ENCODE data around the gene GP9. TPM values are rescaled to one million over a fixed set of nuclear protein-coding genes. Genes with fewer than 3 reads are reported as not detected.
"Not testable (repeated sequence)": the region's sequence is repeated elsewhere in the genome, so short reads cannot be mapped to it uniquely, and the experiment has no call there.

Gene GP9
- total and polyA plus RNA-seq, 9 of the 15 experiments (the other 6 are each of a cell fraction or from before 2014, with no cell fraction given), result not detected

DNA sequence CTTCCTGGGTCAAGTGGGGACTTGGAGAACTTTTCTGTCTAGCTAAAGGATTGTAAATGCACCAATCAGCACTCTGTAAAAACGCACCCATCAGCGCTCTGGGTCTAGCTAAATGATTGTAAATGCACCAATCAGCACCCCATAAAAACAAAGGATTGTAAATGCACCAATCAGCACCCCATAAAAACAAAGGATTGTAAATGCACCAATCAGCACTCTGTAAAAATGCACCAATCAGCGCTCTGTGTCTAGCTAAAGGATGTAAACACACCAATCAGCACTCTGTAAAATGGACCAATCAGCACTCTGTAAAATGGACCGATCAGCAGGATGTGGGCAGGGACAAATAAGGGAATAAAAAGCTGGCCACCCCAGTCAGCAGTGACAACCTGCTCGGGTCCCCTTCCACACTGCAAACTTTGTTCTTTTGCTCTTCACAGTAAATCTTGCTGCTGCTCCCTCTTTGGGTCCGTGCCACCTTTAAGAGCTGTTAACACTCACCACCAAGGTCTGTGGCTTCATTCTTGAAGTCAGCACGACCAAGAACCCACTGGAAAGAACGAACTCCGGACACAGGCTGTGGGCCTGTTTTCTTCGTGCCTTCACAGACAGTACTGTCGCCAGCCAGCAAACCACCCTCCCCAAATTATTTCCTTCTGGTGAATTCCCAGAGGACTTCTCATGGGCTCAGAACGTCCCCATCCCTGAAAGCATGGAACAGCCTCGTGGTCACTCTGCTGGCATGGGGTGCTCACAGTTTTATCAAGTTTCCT, 8.9 kb downstream of the GP9 start:
- WGBS (ENCODE audit: insufficient coverage, low coverage, missing lambda C conversion rate), result 42% methylated on average over 13 of the region's 13 CpGs
- 0 out of 2 replicates have a peak overlapping the region, but pooled peaks have one; percentile 23 for H2AFZ ChIP-seq (ENCODE audit: low read depth, low read length)
- H3K27me3 ChIP-seq (ENCODE audit: control insufficient read depth in 2 of 2, insufficient read depth in 2 of 2, low read length in 2 of 2); H3K4me2 ChIP-seq (ENCODE audit: insufficient read depth, low read length); H3K9me3 ChIP-seq (replicated peaks; ENCODE audit: control insufficient read depth, insufficient read depth, low read depth, low read length); H3K36me3 ChIP-seq (ENCODE audit: control insufficient read depth, insufficient read depth, low read length); H3K9ac ChIP-seq (ENCODE audit: insufficient read depth in 1 of 2, low read depth in 2 of 2, low read length in 2 of 2); H3K79me2 ChIP-seq (ENCODE audit: control insufficient read depth, insufficient read depth, low read length); DNase-seq (ENCODE audit: extremely low read depth in 1 of 4, low spot score in 3 of 4); ATAC-seq; intact Hi-C loops (cut with micrococcal nuclease); BruUV-seq (replicated peaks); H3K9me1 ChIP-seq (ENCODE audit: control insufficient read depth, insufficient read depth, low read length); in situ Hi-C loops (cut with MboI); H3K4me1 ChIP-seq (replicated peaks in 1 of 2; ENCODE audit: control insufficient read depth in 2 of 2, insufficient read depth in 2 of 2, low read length in 2 of 2); H4K20me1 ChIP-seq (replicated peaks; ENCODE audit: control insufficient read depth, insufficient read depth, low read length); CTCF ChIA-PET (ENCODE audit: low intra/inter-chr PET ratio); H3K27ac ChIP-seq (ENCODE audit: extremely low read depth, low read depth, low read length); H3K4me3 ChIP-seq: not testable (repeated sequence)
- POLR2A ChIA-PET, result interaction anchor here (0.6 to 1.1 kb wide), 2 partner anchors 15 to 36 kb away, joined by 3 read pairs; no protein-coding TSS in a partner anchor
- peak; percentile 58 for FAIRE-seq
- TF ChIP-seq NFYB (IDR thresholded peaks at IDR 0.05; ENCODE audit: extremely low read depth, insufficient read length) (peak; percentile 16), ZNF316 (IDR thresholded peaks at IDR 0.05) (peak; percentile 45), ASH1L (IDR thresholded peaks at IDR 0.05; ENCODE audit: borderline replicate concordance, low read depth, partially characterized antibody) (peak; percentile 59)
